ENCODE data around the gene CHRND. TPM values are rescaled to one million over a fixed set of nuclear protein-coding genes. Genes with fewer than 3 reads are reported as not detected.

The CHRND gene
- polyA plus RNA-seq, 1 donor from 2014 or later = not detected

- no peaks in the 10 kb centered on the region for H3K36me3 ChIP-seq (ENCODE audit: insufficient read depth, low read length)
- no peak overlapping the region for H3K4me3 ChIP-seq (ENCODE audit: low read length)
- H3K4me2 ChIP-seq (ENCODE audit: low read length) = no peak overlapping the region
- peaks cover 31% of the 10 kb centered on the region for H3K27me3 ChIP-seq (ENCODE audit: insufficient read depth, low read depth, low read length)
- no peaks in the 10 kb centered on the region for H3K79me2 ChIP-seq (replicated peaks; ENCODE audit: insufficient read depth, low read length)
- H3K9me3 ChIP-seq (ENCODE audit: low read length) = no peaks in the 10 kb centered on the region
- H2AFZ ChIP-seq (ENCODE audit: low read depth, low read length) = no peak overlapping the region
- no peaks in the 10 kb centered on the region for H3F3A ChIP-seq (ENCODE audit: insufficient read depth, low read length, poor library complexity, severe bottlenecking)
- no peak for TF ChIP-seq EP300 (conservative IDR thresholded peaks at IDR 0.05; ENCODE audit: poor library complexity, severe bottlenecking)
- TF ChIP-seq REST (IDR thresholded peaks at IDR 0.05; ENCODE audit: borderline replicate concordance) = no peak
- no peak for TF ChIP-seq CTCF (IDR thresholded peaks at IDR 0.05; ENCODE audit: poor library complexity, severe bottlenecking)
- TF ChIP-seq EZH2 (IDR thresholded peaks at IDR 0.05; ENCODE audit: borderline replicate concordance, insufficient read depth, low read length, poor library complexity, severe bottlenecking) = no peak
- no peak for TF ChIP-seq TAF1 (IDR thresholded peaks at IDR 0.05; ENCODE audit: low read depth)
- no peak for TF ChIP-seq RAD21 (conservative IDR thresholded peaks at IDR 0.05)
- no peak for TF ChIP-seq MXI1 (conservative IDR thresholded peaks at IDR 0.05; ENCODE audit: poor library complexity, severe bottlenecking)
- TF ChIP-seq POLR2AphosphoS5 (IDR thresholded peaks at IDR 0.05) = no peak
- TF ChIP-seq SMC3 (conservative IDR thresholded peaks at IDR 0.05; ENCODE audit: poor library complexity) = no peak
- no peak overlapping the region for H3K27ac ChIP-seq (ENCODE audit: low read length)
- H3K9ac ChIP-seq (ENCODE audit: low read length) = no peak overlapping the region
- no peaks in the 10 kb centered on the region for H4K20me1 ChIP-seq (ENCODE audit: insufficient read depth)
- no peaks in the 10 kb centered on the region for H3K9me2 ChIP-seq (ENCODE audit: insufficient read depth, low read length)
These were observed 35.5 kb upstream of the CHRND start for GRCh38 chr2:232490221-232491138.

GRCh38 chr2:232491139-232491780 is 34.7 kb upstream of the CHRND start:
- H3K27ac ChIP-seq (ENCODE audit: low read length) = no peak overlapping the region

More at GRCh38 chr2:232491139-232491780, 34.7 kb upstream of the CHRND start:
- Histone ChIP-seq H3F3A (ENCODE audit: insufficient read depth, low read length, poor library complexity, severe bottlenecking) (no peaks in the 10 kb centered on the region), H3K9me2 (ENCODE audit: insufficient read depth, low read length) (no peaks in the 10 kb centered on the region), H3K36me3 (ENCODE audit: insufficient read depth, low read length) (no peaks in the 10 kb centered on the region), H4K20me1 (ENCODE audit: insufficient read depth) (no peaks in the 10 kb centered on the region), H3K4me2 (ENCODE audit: low read length) (no peak overlapping the region), H3K9me3 (ENCODE audit: low read length) (no peaks in the 10 kb centered on the region), H2AFZ (ENCODE audit: low read depth, low read length) (no peak overlapping the region), H3K4me3 (ENCODE audit: low read length) (no peak overlapping the region), H3K9ac (ENCODE audit: low read length) (no peak overlapping the region), H3K79me2 (replicated peaks; ENCODE audit: insufficient read depth, low read length) (no peaks in the 10 kb centered on the region), H3K27me3 (ENCODE audit: insufficient read depth, low read depth, low read length) (peaks cover 23% of the 10 kb centered on the region)
- TF ChIP-seq CTCF (IDR thresholded peaks at IDR 0.05; ENCODE audit: poor library complexity, severe bottlenecking) = no peak
- no peak for TF ChIP-seq SMC3 (conservative IDR thresholded peaks at IDR 0.05; ENCODE audit: poor library complexity)
- no peak for TF ChIP-seq EZH2 (IDR thresholded peaks at IDR 0.05; ENCODE audit: borderline replicate concordance, insufficient read depth, low read length, poor library complexity, severe bottlenecking)

Data from neural cell (in vitro differentiated cells).